Natural killer cell treated with Interleukin-12 subunit alpha and Interleukin-12 subunit beta and Interleukin-15 and Interleukin-18, amount 100 ng/mL, for 72 hours (primary cell): ENCODE results near the gene GXYLT2. TPM values are rescaled to one million over a fixed set of nuclear protein-coding genes. Genes with fewer than 3 reads are reported as not detected.

Experiments
- ATAC-seq, 2 donors: fragments of 150-1000 bp; cut with Tn5 transposase in 1 of 2; sonication (Bioruptor Pico), chemical (Tn5 transposase) in 1 of 2; 2 replicates each; pipeline ENCODE4 v1.10.0; 2021
- DNase-seq: peaks from one replicate; pipeline ENCODE4 v3.0.0; 2022; ENCODE audit warnings: low spot score
- H3K27ac Mint-ChIP-seq, 2 donors: 1 replicate in 1 of 2; 2 replicates in 1 of 2; pipeline ENCODE4 v1.8.0; 2022; ENCODE audit warnings: mixed read lengths in 2 of 2, mild to moderate bottlenecking in 1 of 2, moderate library complexity in 1 of 2
- H3K27me3 Mint-ChIP-seq, 2 donors: 1 replicate in 1 of 2; 2 replicates in 1 of 2; pipeline ENCODE4 v1.8.0; 2022; ENCODE audit warnings: mixed read lengths in 2 of 2
- H3K36me3 Mint-ChIP-seq: one replicate; pipeline ENCODE4 v1.8.0; 2022; ENCODE audit warnings: mixed read lengths
- H3K4me1 Mint-ChIP-seq, 2 donors: 1 replicate in 1 of 2; 2 replicates in 1 of 2; pipeline ENCODE4 v1.8.0; 2022; ENCODE audit warnings: low read depth in 2 of 2, mixed read lengths in 2 of 2, mild to moderate bottlenecking in 1 of 2
- H3K4me3 Mint-ChIP-seq: one replicate; pipeline ENCODE4 v1.8.0; 2022; ENCODE audit warnings: mixed read lengths
- H3K9me3 Mint-ChIP-seq: 2 replicates; pipeline ENCODE4 v1.8.0; 2022; ENCODE audit warnings: mixed read lengths
- total RNA-seq, 2 donors: library from RNA; stranded (reverse); gene quantifications; one replicate each; pipeline ENCODE4 v1.2.3, GENCODE V29; 2022

Gene GXYLT2
- total RNA-seq, 2 donors from 2014 or later = not detected

- Mint-ChIP-seq H3K4me3 (peak overlapping the region; percentile 69), H3K27me3 (peaks cover 45 to 70% of the 10 kb centered on the region in 2 donors), H3K4me1 (peaks cover 4 to 8% of the 10 kb centered on the region in 2 donors), H3K9me3 (no peaks in the 10 kb centered on the region), H3K27ac (no peak overlapping the region), H3K36me3 (no peaks in the 10 kb centered on the region)
- DNase-seq = no peak
- ATAC-seq = no peak
These were observed 522 bp upstream of the GXYLT2 start for GRCh38 chr3:72887343-72887704.

- Mint-ChIP-seq H3K9me3 (no peaks in the 10 kb centered on the region), H3K27ac (no peak overlapping the region), H3K4me1 (peaks cover 4 to 8% of the 10 kb centered on the region in 2 donors), H3K27me3 (peaks cover 46 to 83% of the 10 kb centered on the region in 2 donors), H3K4me3 (no peak overlapping the region), H3K36me3 (no peaks in the 10 kb centered on the region)
- ATAC-seq (no peak), DNase-seq (no peak)
These were observed 882 bp downstream of the GXYLT2 start for GRCh38 chr3:72888546-72889309.

DNA sequence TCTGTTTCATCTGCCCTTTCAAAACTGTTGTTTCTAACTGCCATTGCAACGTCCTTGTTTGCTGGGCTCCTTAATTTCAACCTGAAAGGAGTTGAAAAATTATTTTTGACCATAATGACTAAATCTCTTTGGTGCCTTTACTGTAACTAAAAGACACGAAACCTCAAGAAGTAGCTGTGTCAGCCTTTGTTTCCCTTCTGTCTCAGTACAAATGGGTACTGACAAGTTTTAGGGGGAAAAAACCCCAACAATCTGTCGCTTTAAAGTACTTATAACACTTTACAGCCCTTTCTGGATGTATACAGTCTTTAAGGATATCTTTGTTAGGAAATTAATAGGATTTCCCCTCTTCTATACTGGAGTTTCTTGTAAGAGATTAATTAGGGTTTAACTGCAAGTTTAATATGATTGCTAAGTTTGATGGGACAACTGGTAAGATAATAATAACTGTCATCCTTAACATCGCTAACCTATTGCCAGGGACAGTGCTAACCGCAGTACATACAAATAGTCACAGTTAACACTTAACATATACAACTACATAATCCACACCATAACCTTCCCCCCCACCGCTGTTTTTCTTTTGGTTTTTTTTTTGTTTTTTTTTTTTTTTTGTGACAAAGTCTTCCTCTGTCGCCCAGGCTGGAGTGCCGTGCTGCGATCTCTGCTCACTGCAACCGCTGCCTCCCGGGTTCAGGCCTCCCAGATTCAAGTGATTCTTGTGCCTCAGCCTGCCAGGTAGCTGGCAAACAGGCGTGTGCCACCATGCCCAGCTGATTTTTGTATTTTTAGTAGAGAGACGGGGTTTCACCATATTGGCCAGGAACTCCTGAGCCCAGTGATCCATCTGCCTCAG, 1.7 kb downstream of the GXYLT2 start:
- no peak overlapping the region for H3K27ac Mint-ChIP-seq
- no peak overlapping the region for H3K4me3 Mint-ChIP-seq
- peaks cover 42 to 77% of the 10 kb centered on the region in 2 donors for H3K27me3 Mint-ChIP-seq
- ATAC-seq (no peak), DNase-seq (no peak)
- H3K9me3 Mint-ChIP-seq = no peaks in the 10 kb centered on the region
- no peaks in the 10 kb centered on the region for H3K36me3 Mint-ChIP-seq
- peaks cover 4 to 8% of the 10 kb centered on the region in 2 donors for H3K4me1 Mint-ChIP-seq

GRCh38 chr3:72890166-72890925, 2.5 kb downstream of the GXYLT2 start:
- Mint-ChIP-seq H3K27ac (no peak overlapping the region), H3K36me3 (no peaks in the 10 kb centered on the region), H3K9me3 (no peaks in the 10 kb centered on the region), H3K4me1 (peaks cover 4 to 8% of the 10 kb centered on the region in 2 donors), H3K4me3 (no peak overlapping the region), H3K27me3 (peaks cover 44 to 70% of the 10 kb centered on the region in 2 donors)
- DNase-seq = no peak
- no peak for ATAC-seq

DNA sequence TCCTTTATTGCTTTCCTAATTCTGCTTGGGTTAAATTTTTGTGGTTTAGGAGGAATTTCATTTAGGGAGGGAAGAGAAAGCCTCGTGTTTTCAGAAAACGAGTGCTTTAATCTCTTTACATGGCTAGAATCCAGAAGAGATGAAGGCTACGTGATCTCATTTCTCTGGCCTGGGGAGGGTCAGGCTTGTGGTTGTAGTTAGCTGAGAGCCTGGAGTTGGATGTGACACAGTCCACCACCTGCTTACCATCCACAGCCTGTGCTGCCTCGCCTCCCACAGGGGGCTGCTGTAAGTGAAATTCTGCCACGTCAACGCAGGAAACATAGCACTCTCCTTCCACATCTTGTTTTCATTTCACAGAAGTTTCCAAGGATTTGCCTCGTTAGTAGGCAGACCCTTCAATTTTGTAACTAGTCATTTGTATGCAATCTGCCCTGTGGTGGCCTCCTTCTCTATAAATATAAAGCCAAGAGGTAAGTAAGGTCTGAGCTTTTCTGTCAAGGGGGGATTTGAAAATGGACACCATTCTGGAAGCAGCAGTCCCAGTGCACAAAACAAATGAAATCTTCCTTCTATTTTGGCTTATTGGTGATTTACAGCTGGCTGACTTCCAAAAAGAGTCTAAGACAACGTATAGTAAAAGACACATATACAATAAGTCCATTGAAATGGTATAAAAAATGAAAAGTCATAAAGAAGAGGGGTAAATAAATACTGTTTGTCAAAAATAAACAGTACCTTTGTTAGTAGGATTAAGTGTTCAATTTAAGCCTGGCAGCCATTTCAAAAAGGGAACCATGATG, 3.4 kb downstream of the GXYLT2 start:
- Mint-ChIP-seq H3K36me3 (no peaks in the 10 kb centered on the region), H3K4me3 (no peak overlapping the region), H3K9me3 (no peaks in the 10 kb centered on the region), H3K27ac (no peak overlapping the region), H3K27me3 (peaks cover 41 to 61% of the 10 kb centered on the region in 2 donors), H3K4me1 (peaks cover 4 to 8% of the 10 kb centered on the region in 2 donors)
- DNase-seq (no peak), ATAC-seq (no peak)

DNA sequence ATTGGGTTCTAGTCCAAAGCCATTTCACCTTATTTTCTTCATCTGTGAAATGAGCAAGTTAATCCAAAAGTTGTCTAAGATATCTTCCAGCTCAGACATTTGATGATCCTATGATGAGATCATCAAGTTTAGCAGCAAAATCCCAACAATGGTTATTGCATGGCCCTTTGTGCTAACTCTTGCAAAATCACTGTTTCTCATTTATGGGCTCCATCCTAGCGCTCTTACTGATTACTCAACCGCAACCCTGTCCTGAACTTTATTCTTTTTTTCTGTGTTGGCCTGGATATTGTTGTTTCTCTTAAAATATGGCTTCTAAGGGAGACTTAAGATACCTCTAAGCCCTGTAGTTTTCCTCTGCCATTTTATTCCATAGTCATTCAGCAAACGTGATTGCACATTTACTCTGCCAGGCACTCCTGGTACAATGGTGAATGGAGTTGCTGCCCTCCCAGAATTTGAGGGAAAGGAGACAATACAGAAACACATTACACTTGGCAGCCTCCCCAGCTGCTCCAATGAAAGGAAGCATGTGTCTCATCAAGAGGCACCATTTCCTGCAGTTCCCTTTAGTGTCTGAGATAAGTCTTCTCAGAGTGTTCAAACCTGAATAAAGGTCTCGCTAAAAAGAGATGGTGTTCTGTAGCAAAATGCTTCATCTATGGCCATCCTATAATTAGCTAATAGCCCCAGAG, 4.4 kb downstream of the GXYLT2 start:
- DNase-seq (no peak), ATAC-seq (no peak)
- H3K36me3 Mint-ChIP-seq = no peaks in the 10 kb centered on the region
- H3K4me3 Mint-ChIP-seq = no peak overlapping the region
- no peak overlapping the region for H3K27ac Mint-ChIP-seq
- H3K9me3 Mint-ChIP-seq = no peaks in the 10 kb centered on the region
- peaks cover 4 to 7% of the 10 kb centered on the region in 2 donors for H3K4me1 Mint-ChIP-seq
- peaks cover 41 to 53% of the 10 kb centered on the region in 2 donors for H3K27me3 Mint-ChIP-seq

DNA sequence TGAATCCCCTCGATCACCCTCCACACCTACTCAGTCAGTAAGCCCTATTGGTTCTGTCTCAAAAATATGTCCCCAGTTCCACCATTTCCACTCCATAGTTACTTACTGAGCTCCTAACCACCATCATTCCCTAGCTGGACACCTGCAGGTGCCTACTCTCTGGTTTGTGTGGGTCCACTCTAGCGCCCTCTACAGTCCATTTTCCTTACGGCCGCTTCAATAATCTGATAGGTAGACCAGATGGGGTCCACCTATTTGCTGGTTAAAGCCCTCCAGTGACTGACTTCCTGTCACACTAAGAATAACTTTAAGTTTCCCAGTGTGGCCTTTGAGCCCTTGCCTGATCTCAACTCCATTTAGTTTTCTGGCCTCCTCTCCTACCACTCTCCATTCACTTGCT, 5.0 kb downstream of the GXYLT2 start:
- DNase-seq (no peak), ATAC-seq (peak in 1 of 2 donors; percentile 14)
- H3K4me3 Mint-ChIP-seq = no peak overlapping the region
- no peaks in the 10 kb centered on the region for H3K36me3 Mint-ChIP-seq
- no peaks in the 10 kb centered on the region for H3K9me3 Mint-ChIP-seq
- peaks cover 0 to under 1% of the 10 kb centered on the region in 2 donors for H3K4me1 Mint-ChIP-seq
- no peak overlapping the region for H3K27ac Mint-ChIP-seq
- H3K27me3 Mint-ChIP-seq = peaks cover 35 to 46% of the 10 kb centered on the region in 2 donors

- H3K4me1 Mint-ChIP-seq = no peaks in the 10 kb centered on the region
- no peaks in the 10 kb centered on the region for H3K36me3 Mint-ChIP-seq
- no peak overlapping the region for H3K4me3 Mint-ChIP-seq
- DNase-seq (no peak), ATAC-seq (no peak)
- no peaks in the 10 kb centered on the region for H3K9me3 Mint-ChIP-seq
- H3K27me3 Mint-ChIP-seq = peaks cover 33 to 36% of the 10 kb centered on the region in 2 donors
- no peak overlapping the region for H3K27ac Mint-ChIP-seq
These were observed 7.2 kb downstream of the GXYLT2 start for GRCh38 chr3:72894976-72895552.

GRCh38 chr3:72896996-72897757, 9.3 kb downstream of the GXYLT2 start:
- Mint-ChIP-seq H3K9me3 (no peaks in the 10 kb centered on the region), H3K4me3 (no peak overlapping the region), H3K27me3 (peaks cover 20 to 21% of the 10 kb centered on the region in 2 donors), H3K27ac (no peak overlapping the region), H3K4me1 (no peaks in the 10 kb centered on the region), H3K36me3 (no peaks in the 10 kb centered on the region)
- no peak for DNase-seq
- no peak for ATAC-seq

- DNase-seq = no peak
- H3K27ac Mint-ChIP-seq = no peak overlapping the region
- H3K9me3 Mint-ChIP-seq = no peaks in the 10 kb centered on the region
- H3K27me3 Mint-ChIP-seq = peaks cover 16 to 18% of the 10 kb centered on the region in 2 donors
- no peak for ATAC-seq
- H3K36me3 Mint-ChIP-seq = no peaks in the 10 kb centered on the region
- no peaks in the 10 kb centered on the region for H3K4me1 Mint-ChIP-seq
- H3K4me3 Mint-ChIP-seq = no peak overlapping the region
These were observed 9.8 kb downstream of the GXYLT2 start for GRCh38 chr3:72897758-72898007.

DNA sequence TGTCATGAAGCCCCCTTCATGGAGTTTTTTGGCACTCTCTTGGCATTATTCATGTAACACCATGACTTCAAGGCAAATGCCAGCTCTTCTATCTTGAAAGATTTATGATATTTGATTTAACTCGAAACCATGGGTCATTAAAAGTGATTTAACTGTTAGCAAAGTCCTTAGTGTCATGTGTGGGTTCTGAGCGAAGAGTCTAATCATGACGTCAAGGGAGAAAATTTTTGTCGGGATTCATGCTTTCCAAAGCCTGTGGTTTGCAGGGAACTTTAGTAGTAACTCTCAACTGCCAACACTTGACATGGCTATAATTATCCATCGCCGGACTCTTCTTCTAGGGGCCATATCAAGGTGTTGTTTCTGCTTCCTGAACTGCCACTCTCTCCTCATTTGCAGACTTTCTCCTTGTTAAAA, 11.5 kb downstream of the GXYLT2 start:
- DNase-seq (no peak), ATAC-seq (no peak)
- Mint-ChIP-seq H3K9me3 (no peaks in the 10 kb centered on the region), H3K4me1 (no peaks in the 10 kb centered on the region), H3K4me3 (no peak overlapping the region), H3K36me3 (no peaks in the 10 kb centered on the region), H3K27ac (no peak overlapping the region), H3K27me3 (peaks cover 6 to 13% of the 10 kb centered on the region in 2 donors)

DNA sequence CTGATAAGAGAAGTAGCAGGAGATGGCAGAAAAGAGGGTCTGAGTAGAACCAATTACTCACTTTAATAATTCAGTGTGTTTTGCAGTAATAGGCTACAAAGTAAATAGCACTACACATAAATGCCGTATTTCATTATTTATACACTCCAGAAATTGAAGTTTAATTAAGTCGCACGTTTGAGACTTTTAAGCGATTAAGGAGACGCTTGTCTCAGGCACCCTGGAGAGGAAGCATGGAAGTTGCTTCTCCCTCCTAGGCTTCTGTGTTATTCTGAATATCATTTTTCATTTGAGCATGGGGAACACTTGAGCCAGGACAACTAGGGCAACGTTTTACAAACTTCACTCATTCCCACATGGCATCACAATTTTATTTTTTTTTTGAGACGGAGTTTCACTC, 12.2 kb downstream of the GXYLT2 start:
- Mint-ChIP-seq H3K36me3 (no peaks in the 10 kb centered on the region), H3K27ac (no peak overlapping the region), H3K4me3 (no peak overlapping the region), H3K27me3 (peaks cover 6 to 13% of the 10 kb centered on the region in 2 donors), H3K4me1 (no peaks in the 10 kb centered on the region), H3K9me3 (no peaks in the 10 kb centered on the region)
- DNase-seq (no peak), ATAC-seq (no peak)
